A549 (cell line): ENCODE results near the gene NAA40. TPM values are rescaled to one million over a fixed set of nuclear protein-coding genes. Genes with fewer than 3 reads are reported as not detected.

Experiments used
- ATAC-seq, 2 experiments: fragments of 200-7000 bp in 1 of 2; fragments of >200 bp in 1 of 2; cut with Nextera tagmentation in 1 of 2; cut with Tn5 transposase in 1 of 2; 3 replicates each; pipeline versions ENCODE4 v1.8.0 to v1.9.1; 2018 to 2020; ENCODE audit warnings: mild to moderate bottlenecking in 1 of 2, moderate library complexity in 1 of 2
- CTCF ChIA-PET: fragments of 300-600 bp; sonication (Branson Sonifier 250); formaldehyde crosslinking; extraction: SDS; loops from one replicate; lab custom pipeline; 2021; ENCODE audit warnings: antibody characterized with exemption, inconsistent platforms; lab: Yijun Ruan, JAX
- POLR2A ChIA-PET: fragments of 350-600 bp; formaldehyde crosslinking; extraction: SDS; loops from one replicate; lab custom pipeline; 2021; ENCODE audit warnings: antibody characterized with exemption, inconsistent platforms; lab: Yijun Ruan, JAX
- DNase-seq, 2 experiments: peaks; one replicate each; pipeline versions ENCODE4 v3.0.0 to v3.0.0-alpha.2; 2011 to 2016; ENCODE audit warnings: low read depth in 1 of 2, low spot score in 1 of 2
- FAIRE-seq: peaks from 2 replicates; lab custom pipeline; 2011; peaks lifted over from hg19 to GRCh38; lab: Jason Lieb, UNC
- H3K27ac ChIP-seq, 2 experiments: fragments of >200 bp; sonication (Bioruptor Twin); formaldehyde crosslinking; 3 replicates each; pipeline ENCODE4 v1.5.1; 2016 to 2017
- H3K4me1 ChIP-seq: fragments of >200 bp; sonication (Bioruptor Twin); formaldehyde crosslinking; 3 replicates; pipeline ENCODE4 v1.6.1; 2016
- H3K4me2 ChIP-seq: fragments of >200 bp; sonication (Bioruptor Twin); formaldehyde crosslinking; 3 replicates; pipeline ENCODE4 v1.6.1; 2016
- H3K4me3 ChIP-seq: fragments of >200 bp; sonication (Bioruptor Twin); formaldehyde crosslinking; 3 replicates; pipeline ENCODE4 v1.5.1; 2016
- H3K9me3 ChIP-seq: fragments of >200 bp; sonication (Bioruptor Twin); formaldehyde crosslinking; 3 replicates; pipeline ENCODE4 v1.6.1; 2016
- ATOH8 ChIP-seq: fragments of 250-450 bp; sonication (Bioruptor Pico); IDR thresholded peaks from 2 replicates; pipeline ENCODE4 v1.5.0; 2020; ENCODE audit warnings: low read depth, mild to moderate bottlenecking, moderate library complexity
- CTCF ChIP-seq: fragments of >200 bp; sonication (Bioruptor Twin); formaldehyde crosslinking; IDR thresholded peaks from 3 replicates; pipeline ENCODE4 v1.5.1; 2016
- EHMT2 ChIP-seq: fragments of 200-600 bp; sonication (generic); IDR thresholded peaks from 2 replicates; pipeline ENCODE4 v1.6.1; 2016; ENCODE audit warnings: antibody characterized with exemption, low read depth, mild to moderate bottlenecking, moderate library complexity
- ESRRA ChIP-seq: fragments of 150-350 bp; IDR thresholded peaks from 2 replicates; pipeline ENCODE4 v1.6.1; 2014; ENCODE audit warnings: mild to moderate bottlenecking, low read length, borderline replicate concordance
- FOXS1 ChIP-seq: fragments of 250-450 bp; sonication (Bioruptor Pico); IDR thresholded peaks from 2 replicates; pipeline ENCODE4 v1.5.0; 2020; ENCODE audit warnings: mild to moderate bottlenecking, moderate library complexity
- HOXA7 ChIP-seq: fragments of 250-450 bp; sonication (Bioruptor Pico); IDR thresholded peaks from 2 replicates; pipeline ENCODE4 v1.5.0; 2020; ENCODE audit warnings: mild to moderate bottlenecking, moderate library complexity
- JUN ChIP-seq, 2 experiments: fragments of >200 bp; sonication (Bioruptor Twin); formaldehyde crosslinking; IDR thresholded peaks; 2 replicates in 1 of 2; 3 replicates in 1 of 2; pipeline ENCODE4 v1.6.1; 2016 to 2017
- KDM5A ChIP-seq: fragments of 200-600 bp; sonication (generic); IDR thresholded peaks from 2 replicates; pipeline ENCODE4 v1.6.1; 2016; ENCODE audit warnings: antibody characterized with exemption, mild to moderate bottlenecking
- NR3C1 ChIP-seq: fragments of >200 bp; sonication (Bioruptor Twin); formaldehyde crosslinking; IDR thresholded peaks from 3 replicates; pipeline ENCODE4 v1.6.1; 2017
- PBX3 ChIP-seq: IDR thresholded peaks from 2 replicates; pipeline ENCODE4 v1.6.1; 2012
- PHF8 ChIP-seq: fragments of 200-600 bp; sonication (generic); IDR thresholded peaks from 2 replicates; pipeline ENCODE4 v1.6.1; 2016; ENCODE audit warnings: low read depth, mild to moderate bottlenecking, antibody characterized with exemption, moderate library complexity, borderline replicate concordance
- POLR2A ChIP-seq: IDR thresholded peaks from 2 replicates; pipeline ENCODE4 v1.6.1; 2012; ENCODE audit warnings: mild to moderate bottlenecking, low read length
- RCOR1 ChIP-seq: fragments of 150-350 bp; IDR thresholded peaks from 2 replicates; pipeline ENCODE4 v1.6.1; 2014; ENCODE audit warnings: antibody characterized with exemption, low read length, low read depth
- RNF2 ChIP-seq: fragments of 200-600 bp; sonication (generic); IDR thresholded peaks from 2 replicates; pipeline ENCODE4 v1.6.1; 2016; ENCODE audit warnings: low read depth, mild to moderate bottlenecking, antibody characterized with exemption, moderate library complexity, borderline replicate concordance
- SMC3 ChIP-seq: fragments of >200 bp; sonication (Bioruptor Twin); formaldehyde crosslinking; IDR thresholded peaks from 3 replicates; pipeline ENCODE4 v1.6.1; 2018; ENCODE audit warnings: inconsistent platforms
- USF2 ChIP-seq: fragments of 450-650 bp; IDR thresholded peaks from 2 replicates; pipeline ENCODE4 v1.6.1; 2014; ENCODE audit warnings: antibody characterized with exemption
- ZC3H11A ChIP-seq: fragments of 450-650 bp; IDR thresholded peaks from 2 replicates; pipeline ENCODE4 v1.6.1; 2014; ENCODE audit warnings: antibody characterized with exemption, mild to moderate bottlenecking
- ZFP36 ChIP-seq: fragments of 450-650 bp; IDR thresholded peaks from 2 replicates; pipeline ENCODE4 v1.6.1; 2014; ENCODE audit warnings: borderline replicate concordance; ENCODE audit not compliant: partially characterized antibody
- ZNF302 ChIP-seq: fragments of 250-450 bp; sonication (Bioruptor Pico); IDR thresholded peaks from 2 replicates; pipeline ENCODE4 v1.9.0; 2021; ENCODE audit warnings: inconsistent platforms, mild to moderate bottlenecking, moderate library complexity
- WGBS: methylation state at CpG from one replicate; pipeline ENCODE4 v1.1.6; 2017; ENCODE audit errors: missing lambda C conversion rate; 5-methylcytosine and 5-hydroxymethylcytosine counted together
- polyA plus RNA-seq, 4 experiments: library from polyadenylated mRNA; depleted of rRNA in 3 of 4; stranded (reverse); fragments of >200 nt; fragmentation: RNase III in 1 of 4; extraction: RNeasy Plus Mini Kit Qiagen cat#74134 plus additional on column Dnase treatment in 1 of 4; gene quantifications; 2 replicates in 3 of 4; 3 replicates in 1 of 4; pipeline ENCODE4 v1.2.3, GENCODE V29; 2011 to 2017

The NAA40 gene
- polyA plus RNA-seq, 2 of the 4 experiments (the other 2 are of a cell fraction): 21.9 to 32.0 TPM

- peak; percentile 6 to 30; a peak in 5 of 6 replicates for ATAC-seq
- no peak overlapping the region for H3K27ac ChIP-seq
- CTCF ChIA-PET: interaction anchor here (0.9 to 3.9 kb wide), 6 partner anchors 11 to 151 kb away, joined by 3 to 46 read pairs (median 4); no protein-coding TSS in a partner anchor
- no peak overlapping the region for H3K4me3 ChIP-seq
- peak in 1 of 2 experiments; percentile 61 for DNase-seq
- WGBS: 85% methylated on average over 33 of the region's 59 CpGs
- FAIRE-seq: no peak
- no peaks in the 10 kb centered on the region for H3K9me3 ChIP-seq
- TF ChIP-seq SMC3: no peak
- no peak for TF ChIP-seq JUN (IDR thresholded peaks at IDR 0.05)
- no peak for TF ChIP-seq KDM5A
- no peak for TF ChIP-seq ESRRA
- no peak for TF ChIP-seq NR3C1
- TF ChIP-seq RCOR1: no peak
- no peak for TF ChIP-seq USF2
- no peak for TF ChIP-seq RNF2
- no peak for TF ChIP-seq EHMT2
- no peak for TF ChIP-seq FOXS1 (CRISPR knock-in tag)
- no peak for TF ChIP-seq HOXA7 (CRISPR knock-in tag)
- no peak for TF ChIP-seq POLR2A
- TF ChIP-seq ZFP36: no peak
- TF ChIP-seq PBX3: no peak
- TF ChIP-seq ATOH8 (CRISPR knock-in tag): no peak
- TF ChIP-seq PHF8: no peak
- no peak for TF ChIP-seq ZNF302
- TF ChIP-seq, all 56 proteins: peak for 0
- POLR2A ChIA-PET: no interaction called here
- peaks cover 12% of the 10 kb centered on the region for H3K4me1 ChIP-seq
- H3K4me2 ChIP-seq: no peak overlapping the region
These were observed 60.7 kb downstream of the NAA40 start for GRCh38 chr11:63999349-64000025.

GRCh38 chr11:64000026-64000739 is 61.4 kb downstream of the NAA40 start:
- TF ChIP-seq ZC3H11A (no peak), CTCF (peak; percentile 31; the same call in 2 of the 3 replicates), NR3C1 (no peak)
- Histone ChIP-seq H3K4me1 (peaks cover 16% of the 10 kb centered on the region), H3K4me2 (no peak overlapping the region), H3K27ac (no peak overlapping the region), H3K9me3 (no peaks in the 10 kb centered on the region), H3K4me3 (no peak overlapping the region)
- FAIRE-seq (no peak), DNase-seq (no peak), ATAC-seq (no peak)
- ChIA-PET CTCF (interaction anchor here (0.9 to 3.9 kb wide), 16 partner anchors 9 to 162 kb away, joined by 3 to 46 read pairs (median 3); no protein-coding TSS in a partner anchor), POLR2A (no interaction called here)
- WGBS: 91% methylated on average over 29 of the region's 67 CpGs
